Uterus (tissue), 4 donors: Measurements from ENCODE around the gene BCAR3. TPM values are rescaled to one million over a fixed set of nuclear protein-coding genes. Genes with fewer than 3 reads are reported as not detected.
"Not testable (repeated sequence)": the region's sequence is repeated elsewhere in the genome, so short reads cannot be mapped to it uniquely, and the experiment has no call there.

Experiments used
- DNase-seq, 2 donors: peaks; one replicate each; pipeline ENCODE4 v3.0.0-alpha.2; 2019 to 2020
- H3K27ac ChIP-seq, 2 donors: fragments of 200-600 bp; sonication (generic); 1 replicate in 1 of 2; 2 replicates in 1 of 2; pipeline ENCODE4 v1.5.1; 2016 to 2018
- H3K27me3 ChIP-seq, 2 donors: fragments of 200-600 bp; sonication (generic); one replicate each; pipeline ENCODE4 v1.5.1; 2018 to 2019; ENCODE audit warnings: control low read depth in 1 of 2
- H3K36me3 ChIP-seq, 2 donors: fragments of 200-600 bp; sonication (generic); one replicate each; pipeline ENCODE4 v1.5.1; 2019; ENCODE audit warnings: control low read depth in 1 of 2
- H3K4me1 ChIP-seq, 2 donors: fragments of 200-600 bp; sonication (generic); one replicate each; pipeline ENCODE4 v1.5.1; 2018 to 2019; ENCODE audit warnings: control low read depth in 1 of 2
- H3K4me3 ChIP-seq, 2 donors: fragments of 200-600 bp; sonication (generic); 1 replicate in 1 of 2; 2 replicates in 1 of 2; pipeline ENCODE4 v1.5.1; 2018 to 2019; ENCODE audit warnings: mild to moderate bottlenecking in 1 of 2
- H3K9me3 ChIP-seq, 2 donors: fragments of 200-600 bp; sonication (generic); one replicate each; pipeline ENCODE4 v1.5.1; 2019; ENCODE audit warnings: control low read depth in 1 of 2
- POLR2A ChIP-seq, 2 donors: fragments of 450-650 bp; IDR thresholded peaks; one replicate each; pipeline ENCODE4 v1.6.1; 2016; ENCODE audit warnings: antibody characterized with exemption in 2 of 2, mild to moderate bottlenecking in 1 of 2, moderate library complexity in 1 of 2
- intact Hi-C: fragments of 100-400 bp; cut with DNase I; formaldehyde crosslinking; loops from one replicate; pipeline ENCODE4 v1.15.1; 2023; ENCODE audit warnings: low total_unique reads
- total RNA-seq, 4 donors: library from RNA; depleted of rRNA in 3 of 4; stranded (reverse); fragments of >200 nt in 3 of 4; gene quantifications; one replicate each; pipeline versions ENCODE4 v1.1.0 to v1.2.4, GENCODE V29; 2014 to 2023
- TF ChIP-seq, protein P1 (sequence below), 4 experiments: fragments of 200-600 bp in 2 of 4; fragments of 450-650 bp in 2 of 4; sonication (generic) in 2 of 4; IDR thresholded peaks; one replicate each; pipeline ENCODE4 v1.5.1; 2016 to 2019; ENCODE audit warnings: antibody characterized with exemption in 4 of 4, mild to moderate bottlenecking in 2 of 4, moderate library complexity in 1 of 4
- donor health status: DM: yes; HTN: yes; CAD: no.

The BCAR3 gene
- total RNA-seq, 4 donors from 2014 or later, result 8.5 to 56.8 (median 20.2) TPM

DNA sequence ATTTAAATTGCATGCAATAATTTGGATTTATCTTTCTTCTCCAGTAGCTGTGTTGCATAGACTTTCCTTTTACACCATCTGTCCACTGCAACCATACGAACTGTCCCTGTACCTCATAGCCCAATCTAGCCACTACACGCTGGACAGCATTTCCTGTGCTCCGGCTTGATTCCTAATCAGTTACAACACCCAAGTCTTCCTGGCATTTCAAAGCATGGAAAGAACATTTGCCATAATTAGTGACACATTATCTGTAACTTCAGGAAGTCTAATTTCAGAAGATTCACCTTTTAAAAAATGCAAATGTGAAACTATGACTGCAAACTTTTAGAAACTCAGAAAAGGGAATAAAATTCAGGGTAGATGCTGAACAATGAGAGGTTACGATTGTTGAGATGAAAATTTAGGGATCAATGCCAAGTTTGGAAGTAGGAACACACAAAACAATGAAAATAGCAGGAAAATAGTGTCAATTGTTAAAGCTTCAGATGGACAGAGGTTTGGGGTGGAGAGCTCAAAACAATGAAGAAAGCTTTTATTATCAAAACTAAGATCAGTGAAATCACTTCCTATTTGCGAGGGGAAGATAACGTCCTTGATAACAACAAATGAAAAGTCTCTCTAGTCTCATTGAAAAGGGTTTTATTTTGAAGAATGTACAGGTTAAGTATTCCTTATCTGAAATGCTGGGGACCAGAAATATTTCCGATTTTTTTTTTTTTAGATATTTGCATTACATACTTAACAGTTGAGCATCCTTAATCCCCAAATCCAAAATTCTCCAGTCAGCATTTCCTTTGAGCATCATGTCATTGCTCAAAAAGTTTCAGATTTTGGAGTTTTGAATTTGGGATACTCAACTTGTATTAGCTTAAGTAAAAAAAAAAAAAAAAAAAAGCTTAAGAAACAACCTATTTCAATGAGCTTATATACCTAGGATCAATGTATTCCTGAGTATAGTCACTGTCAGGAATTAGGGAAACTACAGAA is 126.5 kb downstream of the BCAR3 start:
- Histone ChIP-seq H3K4me3 (no peak overlapping the region), H3K27me3 (no peaks in the 10 kb centered on the region), H3K36me3 (no peaks in the 10 kb centered on the region), H3K9me3 (no peaks in the 10 kb centered on the region), H3K4me1 (no peaks in the 10 kb centered on the region), H3K27ac (peak overlapping the region; percentile 22 to 45)
- DNase-seq, result no peak
- no peak for TF ChIP-seq POLR2A (IDR thresholded peaks at IDR 0.05)
- TF ChIP-seq, protein P1, sequence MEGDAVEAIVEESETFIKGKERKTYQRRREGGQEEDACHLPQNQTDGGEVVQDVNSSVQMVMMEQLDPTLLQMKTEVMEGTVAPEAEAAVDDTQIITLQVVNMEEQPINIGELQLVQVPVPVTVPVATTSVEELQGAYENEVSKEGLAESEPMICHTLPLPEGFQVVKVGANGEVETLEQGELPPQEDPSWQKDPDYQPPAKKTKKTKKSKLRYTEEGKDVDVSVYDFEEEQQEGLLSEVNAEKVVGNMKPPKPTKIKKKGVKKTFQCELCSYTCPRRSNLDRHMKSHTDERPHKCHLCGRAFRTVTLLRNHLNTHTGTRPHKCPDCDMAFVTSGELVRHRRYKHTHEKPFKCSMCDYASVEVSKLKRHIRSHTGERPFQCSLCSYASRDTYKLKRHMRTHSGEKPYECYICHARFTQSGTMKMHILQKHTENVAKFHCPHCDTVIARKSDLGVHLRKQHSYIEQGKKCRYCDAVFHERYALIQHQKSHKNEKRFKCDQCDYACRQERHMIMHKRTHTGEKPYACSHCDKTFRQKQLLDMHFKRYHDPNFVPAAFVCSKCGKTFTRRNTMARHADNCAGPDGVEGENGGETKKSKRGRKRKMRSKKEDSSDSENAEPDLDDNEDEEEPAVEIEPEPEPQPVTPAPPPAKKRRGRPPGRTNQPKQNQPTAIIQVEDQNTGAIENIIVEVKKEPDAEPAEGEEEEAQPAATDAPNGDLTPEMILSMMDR (IDR thresholded peaks at IDR 0.05), result no peak
- intact Hi-C loops, result no loop called here

DNA sequence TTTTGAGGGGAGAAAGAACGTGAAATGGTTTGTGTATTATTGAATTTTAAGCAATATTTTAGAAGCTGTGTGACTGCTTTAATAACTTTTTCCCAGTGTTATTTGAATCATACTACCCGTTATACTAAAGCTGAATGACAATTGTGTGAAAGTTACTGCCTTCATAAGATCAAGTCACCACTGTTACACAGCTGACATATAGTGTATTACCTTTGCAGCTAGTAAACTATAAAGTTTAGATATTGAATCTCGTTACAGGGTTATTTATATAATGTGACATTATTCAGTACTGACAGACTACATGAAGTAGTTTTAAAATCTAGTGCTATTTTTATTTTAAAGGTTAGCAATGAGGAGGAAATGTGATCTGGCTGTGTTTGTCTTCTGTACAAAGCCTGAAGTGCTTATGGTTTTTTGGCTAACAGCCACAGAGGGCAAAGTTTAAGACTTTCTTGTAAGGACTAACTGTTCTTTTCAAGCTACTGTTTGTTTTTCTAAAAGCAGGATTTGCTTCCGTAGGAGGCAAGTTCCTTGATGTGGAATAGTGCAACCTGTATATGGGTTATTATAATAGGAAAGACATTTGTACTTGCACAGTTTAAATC is 127.6 kb downstream of the BCAR3 start:
- H3K27ac ChIP-seq, result peak overlapping the region; percentile 22 to 47
- H3K4me1 ChIP-seq, intact Hi-C loops, H3K9me3 ChIP-seq, H3K27me3 ChIP-seq, H3K36me3 ChIP-seq, H3K4me3 ChIP-seq: not testable (repeated sequence)
- peak in 1 of 2 donors; percentile 62 for DNase-seq

DNA sequence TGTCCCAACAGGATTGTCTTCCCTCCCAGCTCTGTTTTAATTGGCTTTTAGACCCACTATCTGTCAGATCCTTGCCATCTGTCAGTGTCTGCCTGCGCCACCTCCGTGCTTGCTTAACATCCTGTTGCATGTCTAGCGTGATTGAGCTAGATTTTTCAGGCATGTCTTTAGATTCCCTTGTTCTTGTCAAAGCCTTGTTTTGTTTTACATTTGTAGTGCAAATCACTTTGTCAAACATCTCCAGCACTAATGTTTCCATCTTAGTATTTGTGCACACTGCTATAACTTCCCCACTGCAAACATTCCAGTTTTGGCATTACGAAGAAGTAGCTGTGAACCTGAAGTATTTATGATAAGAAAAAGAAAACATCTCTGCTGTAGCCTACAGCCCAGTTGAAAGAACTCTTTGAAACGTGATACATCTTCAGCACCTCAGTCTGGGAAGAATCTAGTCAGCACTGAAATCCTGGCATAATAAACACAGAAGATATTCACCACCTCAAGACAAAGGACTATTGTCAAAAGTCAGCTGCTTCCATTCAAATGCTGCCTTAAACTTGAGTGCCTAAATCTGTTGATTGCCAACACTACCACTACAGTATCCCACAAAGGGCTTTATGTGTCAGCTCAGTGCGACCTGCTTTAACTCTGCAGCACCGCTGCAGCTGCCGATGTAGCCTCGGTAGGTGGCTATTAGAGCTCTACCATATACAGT is 128.7 kb downstream of the BCAR3 start:
- no peak for TF ChIP-seq POLR2A (IDR thresholded peaks at IDR 0.05)
- TF ChIP-seq, protein P1 (IDR thresholded peaks at IDR 0.05), result no peak
- H3K27ac ChIP-seq, result no peak overlapping the region
- H3K27me3 ChIP-seq, result no peaks in the 10 kb centered on the region
- H3K4me1 ChIP-seq, result no peaks in the 10 kb centered on the region
- intact Hi-C loops, result no loop called here
- no peaks in the 10 kb centered on the region for H3K36me3 ChIP-seq
- no peak overlapping the region for H3K4me3 ChIP-seq
- no peaks in the 10 kb centered on the region for H3K9me3 ChIP-seq
- DNase-seq, result no peak

DNA sequence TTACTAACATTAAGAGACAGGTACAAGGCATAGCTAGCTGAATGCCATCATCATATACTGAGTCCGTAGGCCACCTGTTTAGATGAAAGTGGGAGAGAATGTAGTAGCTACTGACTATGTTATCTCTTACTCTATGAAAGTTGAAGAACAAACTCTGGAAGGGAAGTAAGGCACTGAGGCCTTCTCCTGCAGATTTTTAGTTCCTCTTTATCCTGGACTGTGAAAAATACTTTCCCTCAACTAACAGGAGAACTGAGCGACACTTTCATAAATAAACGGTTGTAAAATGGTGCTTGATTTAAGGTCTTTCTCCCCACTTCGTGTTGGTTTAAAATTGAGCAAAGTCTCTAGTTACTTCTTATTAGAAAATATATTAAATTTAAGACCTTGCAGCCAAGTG is 131.8 kb downstream of the BCAR3 start:
- no peaks in the 10 kb centered on the region for H3K36me3 ChIP-seq
- no peaks in the 10 kb centered on the region for H3K27me3 ChIP-seq
- H3K9me3 ChIP-seq, result no peaks in the 10 kb centered on the region
- TF ChIP-seq, protein P1 (IDR thresholded peaks at IDR 0.05), result no peak
- no peak for TF ChIP-seq POLR2A (IDR thresholded peaks at IDR 0.05)
- intact Hi-C loops, result no loop called here
- no peaks in the 10 kb centered on the region for H3K4me1 ChIP-seq
- H3K27ac ChIP-seq, result no peak overlapping the region
- no peak overlapping the region for H3K4me3 ChIP-seq
- no peak for DNase-seq

- DNase-seq, result no peak
- Histone ChIP-seq H3K36me3 (no peaks in the 10 kb centered on the region), H3K4me1 (no peaks in the 10 kb centered on the region), H3K27me3 (no peaks in the 10 kb centered on the region), H3K27ac (no peak overlapping the region), H3K9me3 (no peaks in the 10 kb centered on the region), H3K4me3 (no peak overlapping the region)
- intact Hi-C loops, result no loop called here
- TF ChIP-seq, protein P1 (IDR thresholded peaks at IDR 0.05), result no peak
- no peak for TF ChIP-seq POLR2A (IDR thresholded peaks at IDR 0.05)
Observed at GRCh38 chr1:93549131-93549530, 132.5 kb downstream of the BCAR3 start.
